Body of pancreas (tissue), 4 donors: ENCODE results near the gene AFAP1L1.

Experiments used
- POLR2A ChIP-seq, 3 donors: fragments of 450-650 bp; IDR thresholded peaks; one replicate each; pipeline ENCODE4 v1.6.1; 2016; ENCODE audit warnings: antibody characterized with exemption in 3 of 3, mild to moderate bottlenecking in 2 of 3
- TF ChIP-seq, protein P1 (sequence below), 7 experiments: fragments of 450-650 bp in 4 of 7; fragments of 200-600 bp in 3 of 7; sonication (generic) in 3 of 7; IDR thresholded peaks; one replicate each; pipeline ENCODE4 v1.5.1; 2016 to 2019; ENCODE audit warnings: antibody characterized with exemption in 7 of 7

DNA sequence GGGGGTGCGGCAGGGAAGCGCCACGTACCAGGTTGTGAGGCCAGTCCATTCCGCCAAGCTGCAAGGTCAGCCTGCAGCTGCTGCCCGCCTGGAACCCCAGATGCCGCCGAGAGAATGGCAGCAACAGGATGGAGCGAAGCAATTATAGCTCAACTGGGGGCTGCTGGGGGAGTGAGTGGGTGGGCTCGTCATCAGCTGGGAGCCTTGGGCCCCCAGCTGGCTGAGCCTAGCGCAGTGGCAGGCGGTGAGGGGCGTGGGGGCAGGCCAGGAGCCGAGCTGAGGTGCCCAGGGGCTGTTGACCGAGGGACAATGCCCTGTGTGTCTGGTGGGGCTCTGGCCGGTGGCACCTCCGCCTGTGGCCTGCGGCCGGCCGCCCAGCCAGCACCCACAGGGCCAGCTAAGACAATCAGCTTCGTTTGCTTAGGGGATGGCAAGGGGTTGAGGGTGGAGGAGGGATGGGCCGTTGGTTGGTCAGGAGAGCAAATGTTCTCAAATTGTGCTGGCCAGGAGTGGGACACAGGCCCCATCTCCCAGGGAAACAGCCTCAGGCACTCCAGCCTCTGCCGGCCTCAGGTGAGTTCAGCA, 107.6 kb downstream of the AFAP1L1 start, which contains the start of gene IL17B:
- TF ChIP-seq, protein P1, sequence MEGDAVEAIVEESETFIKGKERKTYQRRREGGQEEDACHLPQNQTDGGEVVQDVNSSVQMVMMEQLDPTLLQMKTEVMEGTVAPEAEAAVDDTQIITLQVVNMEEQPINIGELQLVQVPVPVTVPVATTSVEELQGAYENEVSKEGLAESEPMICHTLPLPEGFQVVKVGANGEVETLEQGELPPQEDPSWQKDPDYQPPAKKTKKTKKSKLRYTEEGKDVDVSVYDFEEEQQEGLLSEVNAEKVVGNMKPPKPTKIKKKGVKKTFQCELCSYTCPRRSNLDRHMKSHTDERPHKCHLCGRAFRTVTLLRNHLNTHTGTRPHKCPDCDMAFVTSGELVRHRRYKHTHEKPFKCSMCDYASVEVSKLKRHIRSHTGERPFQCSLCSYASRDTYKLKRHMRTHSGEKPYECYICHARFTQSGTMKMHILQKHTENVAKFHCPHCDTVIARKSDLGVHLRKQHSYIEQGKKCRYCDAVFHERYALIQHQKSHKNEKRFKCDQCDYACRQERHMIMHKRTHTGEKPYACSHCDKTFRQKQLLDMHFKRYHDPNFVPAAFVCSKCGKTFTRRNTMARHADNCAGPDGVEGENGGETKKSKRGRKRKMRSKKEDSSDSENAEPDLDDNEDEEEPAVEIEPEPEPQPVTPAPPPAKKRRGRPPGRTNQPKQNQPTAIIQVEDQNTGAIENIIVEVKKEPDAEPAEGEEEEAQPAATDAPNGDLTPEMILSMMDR (IDR thresholded peaks at IDR 0.05): no peak
- no peak for TF ChIP-seq POLR2A (IDR thresholded peaks at IDR 0.05)
